H9 (cell line): Measurements from ENCODE around the gene OSBPL1A. TPM values are rescaled to one million over a fixed set of nuclear protein-coding genes. Genes with fewer than 3 reads are reported as not detected.

ENCODE experiments used
- DNase-seq: peaks from one replicate; pipeline ENCODE4 v3.0.0-alpha.2; 2017
- H2AFZ ChIP-seq: one replicate; pipeline ENCODE4 v1.6.1; 2013; ENCODE audit warnings: mild to moderate bottlenecking, low read length, control low read depth, moderate library complexity
- H2AK5ac ChIP-seq: 2 replicates; pipeline ENCODE4 v1.6.1; 2013; ENCODE audit warnings: low read length, control low read depth, mixed read lengths; ENCODE audit not compliant: insufficient read length
- H2BK120ac ChIP-seq: one replicate; pipeline ENCODE4 v1.6.1; 2013; ENCODE audit warnings: low read depth, mild to moderate bottlenecking, low read length, control low read depth, inconsistent platforms; ENCODE audit not compliant: poor library complexity, severe bottlenecking
- H2BK12ac ChIP-seq: 2 replicates; pipeline ENCODE4 v1.6.1; 2013; ENCODE audit warnings: low read length, control low read depth, mixed read lengths, low read depth; ENCODE audit not compliant: insufficient read length
- H2BK15ac ChIP-seq: 2 replicates; pipeline ENCODE4 v1.6.1; 2013; ENCODE audit warnings: low read depth, low read length, control low read depth
- H2BK20ac ChIP-seq: one replicate; pipeline ENCODE4 v1.6.1; 2013; ENCODE audit warnings: low read depth, mild to moderate bottlenecking, low read length, control low read depth, inconsistent platforms; ENCODE audit not compliant: poor library complexity, severe bottlenecking
- H2BK5ac ChIP-seq: 2 replicates; pipeline ENCODE4 v1.6.1; 2013; ENCODE audit warnings: low read length, control low read depth, mixed read lengths; ENCODE audit not compliant: insufficient read length
- H3K14ac ChIP-seq: 2 replicates; pipeline ENCODE4 v1.6.1; 2013; ENCODE audit warnings: low read length, control low read depth; ENCODE audit not compliant: insufficient read depth
- H3K18ac ChIP-seq: 2 replicates; pipeline ENCODE4 v1.6.1; 2013; ENCODE audit warnings: low read depth, mild to moderate bottlenecking, mixed read lengths, low read length, control low read depth; ENCODE audit not compliant: insufficient read length
- H3K23ac ChIP-seq: 2 replicates; pipeline ENCODE4 v1.6.1; 2013; ENCODE audit warnings: low read length, control low read depth, mixed read lengths, low read depth; ENCODE audit not compliant: insufficient read length
- H3K23me2 ChIP-seq: 2 replicates; pipeline ENCODE4 v1.6.1; 2013; ENCODE audit warnings: low read depth, mild to moderate bottlenecking, mixed read lengths, low read length, control low read depth; ENCODE audit not compliant: insufficient read length, poor library complexity, severe bottlenecking
- H3K27ac ChIP-seq: 2 replicates; pipeline ENCODE4 v1.5.1; 2013; ENCODE audit warnings: low read length, control low read depth, mixed read lengths, low read depth; ENCODE audit not compliant: insufficient read length
- H3K27me3 ChIP-seq: 2 replicates; pipeline ENCODE4 v1.6.1; 2013; ENCODE audit warnings: low read length, control low read depth, inconsistent platforms; ENCODE audit not compliant: insufficient read depth
- H3K4ac ChIP-seq: 2 replicates; pipeline ENCODE4 v1.6.1; 2013; ENCODE audit warnings: low read depth, mild to moderate bottlenecking, control low read depth, inconsistent platforms, low read length, moderate library complexity
- H3K4me1 ChIP-seq: 2 replicates; pipeline ENCODE4 v1.6.1; 2013; ENCODE audit warnings: low read length, control low read depth, inconsistent platforms; ENCODE audit not compliant: insufficient read depth
- H3K4me2 ChIP-seq: 2 replicates; pipeline ENCODE4 v1.6.1; 2013; ENCODE audit warnings: low read length, control low read depth, mixed read lengths; ENCODE audit not compliant: insufficient read length, insufficient read depth
- H3K56ac ChIP-seq: 2 replicates; pipeline ENCODE4 v1.6.1; 2013; ENCODE audit warnings: low read depth, mild to moderate bottlenecking, mixed read lengths, low read length, control low read depth; ENCODE audit not compliant: insufficient read length
- H3K79me1 ChIP-seq: 2 replicates; pipeline ENCODE4 v1.6.1; 2013; ENCODE audit warnings: low read depth, mild to moderate bottlenecking, moderate library complexity, low read length, control low read depth, inconsistent platforms; ENCODE audit not compliant: insufficient read depth, poor library complexity, severe bottlenecking
- H3K79me2 ChIP-seq: 2 replicates; pipeline ENCODE4 v1.6.1; 2013; ENCODE audit warnings: low read length, control low read depth, inconsistent platforms; ENCODE audit not compliant: insufficient read depth
- H3K9ac ChIP-seq: 2 replicates; pipeline ENCODE4 v1.6.1; 2013; ENCODE audit warnings: low read length, control low read depth, mixed read lengths; ENCODE audit not compliant: insufficient read length; ENCODE audit errors: extremely low read depth
- H3K9me3 ChIP-seq: one replicate; pipeline ENCODE4 v1.6.1; 2013; ENCODE audit warnings: low read depth, low read length, inconsistent platforms; ENCODE audit not compliant: control insufficient read depth
- H3T11ph ChIP-seq: one replicate; pipeline ENCODE4 v1.6.1; 2013; ENCODE audit warnings: mild to moderate bottlenecking, low read length, control low read depth, inconsistent platforms
- H4K20me1 ChIP-seq: one replicate; pipeline ENCODE4 v1.6.1; 2013; ENCODE audit not compliant: control insufficient read depth, insufficient read length, insufficient read depth
- H4K5ac ChIP-seq: 2 replicates; pipeline ENCODE4 v1.6.1; 2013; ENCODE audit warnings: low read depth, mild to moderate bottlenecking, mixed read lengths, low read length, control low read depth; ENCODE audit not compliant: insufficient read length
- H4K8ac ChIP-seq: replicated peaks from 2 replicates; pipeline ENCODE4 v1.6.1; 2013; ENCODE audit warnings: low read length, control low read depth, mixed read lengths, low read depth; ENCODE audit not compliant: insufficient read length
- H4K91ac ChIP-seq: 2 replicates; pipeline ENCODE4 v1.6.1; 2013; ENCODE audit warnings: low read depth, mild to moderate bottlenecking, moderate library complexity, mixed read lengths, low read length, control low read depth; ENCODE audit not compliant: insufficient read length
- H3K27ac Mint-ChIP-seq, 3 experiments: 2 replicates in 2 of 3; 3 replicates in 1 of 3; pipeline ENCODE4 v1.8.0; 2020 to 2021; ENCODE audit warnings: mixed read lengths in 3 of 3, mild to moderate bottlenecking in 1 of 3, moderate library complexity in 1 of 3
- H3K27me3 Mint-ChIP-seq: 2 replicates; pipeline ENCODE4 v1.8.0; 2021; ENCODE audit warnings: low read depth, mild to moderate bottlenecking, moderate library complexity, mixed read lengths
- H3K36me3 Mint-ChIP-seq, 3 experiments: 2 replicates in 2 of 3; 3 replicates in 1 of 3; pipeline ENCODE4 v1.8.0; 2020 to 2021; ENCODE audit warnings: low read depth in 3 of 3, mixed read lengths in 3 of 3; ENCODE audit not compliant: insufficient read depth in 1 of 3
- H3K4me1 Mint-ChIP-seq, 2 experiments: 2 replicates each; pipeline ENCODE4 v1.8.0; 2020; ENCODE audit warnings: mixed read lengths in 2 of 2
- H3K4me3 Mint-ChIP-seq, 2 experiments: 2 replicates in 1 of 2; 3 replicates in 1 of 2; pipeline ENCODE4 v1.8.0; 2020 to 2021; ENCODE audit warnings: mild to moderate bottlenecking in 2 of 2, mixed read lengths in 2 of 2, moderate library complexity in 1 of 2
- H3K9me3 Mint-ChIP-seq, 2 experiments: 2 replicates in 1 of 2; 3 replicates in 1 of 2; pipeline ENCODE4 v1.8.0; 2020; ENCODE audit warnings: mild to moderate bottlenecking in 2 of 2, mixed read lengths in 2 of 2, moderate library complexity in 1 of 2
- WGBS: extraction: QIAGEN DNeasy Blood & Tissue Kit; methylation state at CpG from one replicate; pipeline ENCODE4 v1.1.7; 2013; ENCODE audit warnings: missing lambda C conversion rate, low lambda C conversion rate, mixed read lengths; ENCODE audit not compliant: insufficient read length; ENCODE audit errors: extremely low coverage; 5-methylcytosine and 5-hydroxymethylcytosine counted together
- total RNA-seq: library from RNA; stranded (reverse); gene quantifications from 2 replicates; pipeline ENCODE4 v1.2.1, GENCODE V29; 2021
- TF ChIP-seq, protein P1 (sequence below): fragments of 200-600 bp; sonication (generic); conservative IDR thresholded peaks from 3 replicates; pipeline ENCODE4 v1.8.0; 2021; ENCODE audit warnings: antibody characterized with exemption, mild to moderate bottlenecking

The OSBPL1A gene
- total RNA-seq, 1 experiment from 2014 or later: 33.9 TPM

DNA sequence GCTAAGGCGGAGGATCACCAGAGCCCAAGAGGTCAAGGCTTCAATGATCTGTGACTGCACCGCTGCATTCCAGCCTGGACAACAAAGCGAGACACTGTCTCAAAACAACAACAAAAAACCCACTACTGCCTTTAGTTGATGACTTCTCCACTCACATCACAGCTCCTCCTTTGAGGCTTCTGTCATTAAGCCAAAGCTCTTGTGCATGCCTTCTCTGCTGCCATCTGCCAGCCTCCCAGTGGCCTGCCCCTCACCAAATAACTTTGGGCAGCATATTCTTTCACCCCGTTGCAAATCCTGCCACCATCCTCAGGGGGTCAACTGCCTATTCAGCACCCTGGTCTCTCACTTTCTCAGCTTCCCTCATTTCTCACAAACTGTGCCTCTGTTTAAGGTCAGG is 27.5 kb downstream of the OSBPL1A start:
- Histone ChIP-seq H3K14ac (no peak overlapping the region), H3K4me2 (no peak overlapping the region), H3K18ac (no peak overlapping the region), H2BK12ac (no peak overlapping the region), H2AFZ (no peak overlapping the region), H3K27me3 (no peaks in the 10 kb centered on the region), H2AK5ac (no peak overlapping the region), H4K91ac (no peak overlapping the region), H3K79me1 (peaks cover 3% of the 10 kb centered on the region), H3K4ac (no peak overlapping the region), H4K5ac (no peak overlapping the region), H4K8ac (no peak overlapping the region), H3K4me1 (peaks cover 5% of the 10 kb centered on the region; the same call in 1 of the 2 replicates), H3K9me3 (no peaks in the 10 kb centered on the region), H3K79me2 (no peaks in the 10 kb centered on the region), H2BK15ac (no peak overlapping the region), H2BK120ac (no peak overlapping the region), H2BK5ac (no peak overlapping the region), H3K23me2 (no peaks in the 10 kb centered on the region), H2BK20ac (no peak overlapping the region), H3T11ph (no peak overlapping the region), H3K23ac (no peak overlapping the region), H3K27ac (no peak overlapping the region), H4K20me1 (no peaks in the 10 kb centered on the region), H3K9ac (no peak overlapping the region), H3K56ac (no peak overlapping the region)
- Mint-ChIP-seq H3K9me3 (no peaks in the 10 kb centered on the region), H3K4me1 (peaks cover 17 to 21% of the 10 kb centered on the region in 2 experiments), H3K27me3 (no peaks in the 10 kb centered on the region), H3K27ac (peak overlapping the region in 2 of 3 experiments; percentile 78 to 88; a peak in 5 of 7 replicates), H3K36me3 (peaks cover 29 to 43% (median 31%) of the 10 kb centered on the region in 3 experiments), H3K4me3 (no peak overlapping the region)
- no peak for DNase-seq
- TF ChIP-seq, protein P1, sequence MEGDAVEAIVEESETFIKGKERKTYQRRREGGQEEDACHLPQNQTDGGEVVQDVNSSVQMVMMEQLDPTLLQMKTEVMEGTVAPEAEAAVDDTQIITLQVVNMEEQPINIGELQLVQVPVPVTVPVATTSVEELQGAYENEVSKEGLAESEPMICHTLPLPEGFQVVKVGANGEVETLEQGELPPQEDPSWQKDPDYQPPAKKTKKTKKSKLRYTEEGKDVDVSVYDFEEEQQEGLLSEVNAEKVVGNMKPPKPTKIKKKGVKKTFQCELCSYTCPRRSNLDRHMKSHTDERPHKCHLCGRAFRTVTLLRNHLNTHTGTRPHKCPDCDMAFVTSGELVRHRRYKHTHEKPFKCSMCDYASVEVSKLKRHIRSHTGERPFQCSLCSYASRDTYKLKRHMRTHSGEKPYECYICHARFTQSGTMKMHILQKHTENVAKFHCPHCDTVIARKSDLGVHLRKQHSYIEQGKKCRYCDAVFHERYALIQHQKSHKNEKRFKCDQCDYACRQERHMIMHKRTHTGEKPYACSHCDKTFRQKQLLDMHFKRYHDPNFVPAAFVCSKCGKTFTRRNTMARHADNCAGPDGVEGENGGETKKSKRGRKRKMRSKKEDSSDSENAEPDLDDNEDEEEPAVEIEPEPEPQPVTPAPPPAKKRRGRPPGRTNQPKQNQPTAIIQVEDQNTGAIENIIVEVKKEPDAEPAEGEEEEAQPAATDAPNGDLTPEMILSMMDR: no peak
- no CpG with 5 or more reads among the region's 4 CpGs for WGBS
